HCT116 (cell line): ENCODE data around the gene TACC2.

Experiments used
- ATF3 ChIP-seq: IDR thresholded peaks from 2 replicates; pipeline ENCODE4 v1.6.1; 2012
- CTCF ChIP-seq, 3 experiments: fragments of 200-600 bp in 1 of 3; sonication (generic) in 1 of 3; IDR thresholded peaks in 2 of 3; conservative IDR thresholded peaks in 1 of 3; 2 replicates each; pipeline ENCODE4 v1.5.1; 2012 to 2017; ENCODE audit warnings: low read depth in 2 of 3, low read length in 2 of 3, antibody characterized with exemption in 1 of 3, borderline replicate concordance in 1 of 3, control low read depth in 1 of 3, mild to moderate bottlenecking in 1 of 3, mixed read lengths in 1 of 3, mixed run types in 1 of 3, moderate library complexity in 1 of 3; ENCODE audit not compliant: insufficient read depth in 1 of 3
- EZH2 ChIP-seq: fragments of 200-600 bp; sonication (generic); IDR thresholded peaks from 2 replicates; pipeline ENCODE4 v1.6.1; 2017; ENCODE audit warnings: antibody characterized with exemption, mixed run types
- EZH2phosphoT487 ChIP-seq: fragments of 200-600 bp; IDR thresholded peaks from 2 replicates; pipeline ENCODE4 v1.6.1; 2018; ENCODE audit warnings: antibody characterized with exemption, borderline replicate concordance
- MAX ChIP-seq: IDR thresholded peaks from 2 replicates; pipeline ENCODE4 v1.6.1; 2012
- POLR2A ChIP-seq: IDR thresholded peaks from 2 replicates; pipeline ENCODE4 v1.7.0; 2011; ENCODE audit warnings: borderline replicate concordance; ENCODE audit not compliant: insufficient read depth, insufficient read length; ENCODE audit errors: extremely low read depth
- POLR2AphosphoS5 ChIP-seq: IDR thresholded peaks from 2 replicates; pipeline ENCODE4 v1.6.1; 2011; ENCODE audit warnings: mild to moderate bottlenecking, low read depth, low read length, moderate library complexity
- RAD21 ChIP-seq: IDR thresholded peaks from 2 replicates; pipeline ENCODE4 v1.6.1; 2012; ENCODE audit warnings: low read depth, mild to moderate bottlenecking
- REST ChIP-seq: IDR thresholded peaks from 2 replicates; pipeline ENCODE4 v1.6.1; 2012; ENCODE audit warnings: low read depth
- SIN3A ChIP-seq: IDR thresholded peaks from 2 replicates; pipeline ENCODE4 v1.6.1; 2012; ENCODE audit warnings: low read depth
- SP1 ChIP-seq: IDR thresholded peaks from 2 replicates; pipeline ENCODE4 v1.6.1; 2012; ENCODE audit warnings: low read depth
- SRF ChIP-seq: IDR thresholded peaks from 2 replicates; pipeline ENCODE4 v1.6.1; 2012; ENCODE audit warnings: low read depth
- YY1 ChIP-seq: IDR thresholded peaks from 2 replicates; pipeline ENCODE4 v1.6.1; 2011; ENCODE audit warnings: low read length, low read depth, moderate library complexity, mild to moderate bottlenecking; ENCODE audit not compliant: insufficient replicate concordance; ENCODE audit errors: extremely low read depth

- no peak for TF ChIP-seq CTCF (IDR thresholded peaks at IDR 0.05 in 2 of 3, conservative IDR thresholded peaks at IDR 0.05 in 1 of 3; ENCODE audit: borderline replicate concordance in 1 of 3, insufficient read depth in 1 of 3, low read depth in 2 of 3, low read length in 2 of 3)
- TF ChIP-seq YY1, result no peak
- no peak for TF ChIP-seq EZH2phosphoT487
- TF ChIP-seq POLR2A, result no peak
- no peak for TF ChIP-seq POLR2AphosphoS5
- TF ChIP-seq EZH2, result no peak
- TF ChIP-seq SRF, result no peak
- TF ChIP-seq ATF3, result no peak
- TF ChIP-seq MAX, result no peak
- TF ChIP-seq SIN3A, result no peak
- TF ChIP-seq SP1, result no peak
- no peak for TF ChIP-seq RAD21
- TF ChIP-seq REST, result no peak
These were observed 293.9 kb downstream of the TACC2 start for GRCh38 chr10:122282909-122283308.
